ENCODE results near the gene RFTN2.
"Not testable (repeated sequence)": the region's sequence is repeated elsewhere in the genome, so short reads cannot be mapped to it uniquely, and the experiment has no call there.

Gene RFTN2

DNA sequence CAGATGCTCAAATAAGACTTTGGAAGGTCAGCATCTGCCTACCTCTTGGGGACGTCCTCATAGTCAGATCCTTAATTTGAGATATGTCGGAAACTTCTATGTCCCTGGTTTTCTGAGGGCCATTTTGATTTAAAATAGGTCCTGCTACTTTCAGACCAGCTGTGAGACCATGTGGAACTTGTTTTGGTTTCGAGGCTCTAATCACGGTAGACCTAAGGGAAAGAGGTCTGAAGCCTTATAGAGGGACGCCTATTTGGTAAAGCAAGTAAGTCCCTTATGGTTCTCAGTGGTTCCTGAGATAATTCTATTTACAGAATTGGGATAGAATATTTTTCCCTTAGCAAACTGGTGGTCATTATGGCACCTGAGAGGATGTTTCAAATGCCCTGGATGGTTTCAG is 75.1 kb downstream of the RFTN2 start:
- no peak for DNase-seq (ENCODE audit: low read depth)

DNA sequence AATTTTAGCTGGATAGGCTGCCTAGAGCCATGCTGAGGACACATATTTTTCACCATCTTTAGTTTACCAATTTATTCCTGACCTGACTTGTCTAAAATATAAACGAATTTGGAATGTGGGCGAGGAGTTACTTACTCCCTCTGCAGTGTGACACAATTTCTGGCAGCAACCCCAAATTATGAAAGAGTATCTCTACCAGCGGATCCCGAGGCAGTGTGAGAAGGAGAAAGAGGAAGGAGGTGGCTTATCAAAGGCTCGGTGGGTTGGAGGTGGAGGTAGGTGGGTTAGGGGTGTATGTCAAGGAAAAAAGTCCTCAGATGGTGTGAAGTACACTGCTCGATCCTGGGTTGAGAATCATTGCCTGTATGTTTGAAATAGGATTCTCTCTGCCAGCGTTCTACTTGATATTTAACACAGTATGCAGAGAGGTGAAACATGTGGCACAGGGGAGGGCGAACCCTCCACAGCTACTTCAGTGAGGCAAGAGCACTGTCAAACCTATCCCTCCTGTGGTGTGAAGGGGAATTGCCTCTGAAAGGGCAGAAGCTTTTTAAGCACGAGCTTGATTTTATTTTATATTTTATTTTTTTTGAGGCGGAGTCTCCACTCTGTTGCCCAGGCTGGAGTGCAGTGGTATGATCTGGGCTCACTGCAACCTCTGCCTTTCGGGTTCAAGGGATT is 76.0 kb downstream of the RFTN2 start:
- DNase-seq (ENCODE audit: low read depth), result peak; percentile 26

GRCh38 chr2:197598450-197598849 is 76.9 kb downstream of the RFTN2 start:
- no peak for DNase-seq (ENCODE audit: low read depth)

- no peak for DNase-seq (ENCODE audit: low read depth)
Observed at GRCh38 chr2:197597166-197597565, 78.2 kb downstream of the RFTN2 start.

DNA sequence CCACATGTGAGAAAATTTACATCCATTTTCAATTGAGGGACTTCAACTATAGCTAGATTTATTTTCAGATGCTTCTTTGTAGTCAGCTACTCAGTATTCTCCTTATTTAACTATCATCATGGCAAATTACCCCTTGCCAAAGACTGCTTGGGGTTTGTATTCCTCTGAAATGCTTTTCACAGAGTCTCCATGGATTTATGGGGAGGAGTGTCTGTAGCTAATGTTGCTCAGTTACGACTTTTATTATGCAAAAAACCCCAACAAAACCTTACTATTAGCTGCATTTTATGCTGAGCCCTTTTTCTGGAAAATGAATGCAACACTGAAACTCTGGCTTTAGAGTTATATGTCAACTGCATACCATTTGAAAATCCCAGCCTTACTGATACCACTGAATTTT is 78.6 kb downstream of the RFTN2 start:
- peak; percentile 13 for DNase-seq (ENCODE audit: low read depth)

DNA sequence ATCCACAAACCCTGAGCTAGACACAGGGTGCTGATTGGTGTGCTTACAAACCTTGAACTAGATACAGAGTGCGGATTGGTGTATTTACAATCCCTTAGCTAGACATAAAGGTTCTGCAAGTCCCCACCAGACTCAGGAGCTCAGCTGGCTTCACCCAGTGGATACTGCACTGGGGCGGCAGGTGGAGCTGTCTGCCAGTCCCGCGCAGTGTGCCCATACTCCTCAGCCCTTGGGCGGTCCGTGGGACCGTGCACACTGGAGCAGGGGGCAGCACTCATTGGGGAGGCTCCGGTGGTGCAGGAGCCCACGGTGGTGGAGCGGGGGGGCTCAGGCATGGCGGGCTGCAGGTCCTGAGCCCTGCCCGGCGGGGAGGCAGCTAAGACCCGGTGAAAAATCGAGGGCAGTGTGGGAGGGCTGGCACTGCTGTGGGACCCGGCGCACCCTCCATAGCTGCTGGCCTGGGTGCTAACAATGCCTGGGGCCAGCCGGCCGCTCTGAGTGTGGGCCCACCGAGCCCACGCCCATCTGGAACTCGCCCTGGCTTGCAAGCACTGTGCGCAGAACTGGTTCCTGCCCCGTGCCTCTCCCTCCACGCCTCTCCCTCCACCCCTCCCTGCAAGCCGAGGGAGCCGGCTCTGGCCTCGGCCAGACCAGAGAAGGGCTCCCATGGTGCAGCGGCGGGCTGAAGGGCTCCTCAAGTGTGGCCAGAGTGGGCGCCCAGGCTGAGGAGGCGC is 83.9 kb downstream of the RFTN2 start:
- no peak for DNase-seq (ENCODE audit: low read depth)

DNA sequence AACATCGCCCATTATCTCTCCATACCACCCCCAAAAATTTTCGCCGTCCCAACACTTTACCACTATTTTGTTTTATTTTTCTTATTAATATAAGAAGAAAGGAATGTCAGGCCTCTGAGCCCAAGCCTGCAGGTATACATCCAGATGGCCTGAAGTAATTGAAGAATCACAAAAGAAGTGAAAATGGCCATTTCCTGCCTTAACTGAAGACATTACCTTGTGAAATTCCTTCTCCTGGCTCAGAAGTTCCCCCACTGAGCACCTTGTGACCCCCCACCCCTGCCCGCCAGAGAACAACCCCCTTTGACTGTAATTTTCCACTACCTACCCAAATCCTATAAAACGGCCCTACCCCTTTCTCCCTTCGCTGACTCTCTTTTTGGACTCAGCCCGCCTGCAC is 88.1 kb downstream of the RFTN2 start:
- not testable (repeated sequence) for DNase-seq (ENCODE audit: low read depth)

- not testable (repeated sequence) for DNase-seq (ENCODE audit: low read depth)
Observed at GRCh38 chr2:197580166-197580565, 95.2 kb downstream of the RFTN2 start.

- not testable (repeated sequence) for DNase-seq (ENCODE audit: low read depth)
Observed at GRCh38 chr2:197578294-197578693, 97.1 kb downstream of the RFTN2 start.

GRCh38 chr2:197577446-197577845 is 97.9 kb downstream of the RFTN2 start:
- DNase-seq (ENCODE audit: low read depth), result no peak

DNA sequence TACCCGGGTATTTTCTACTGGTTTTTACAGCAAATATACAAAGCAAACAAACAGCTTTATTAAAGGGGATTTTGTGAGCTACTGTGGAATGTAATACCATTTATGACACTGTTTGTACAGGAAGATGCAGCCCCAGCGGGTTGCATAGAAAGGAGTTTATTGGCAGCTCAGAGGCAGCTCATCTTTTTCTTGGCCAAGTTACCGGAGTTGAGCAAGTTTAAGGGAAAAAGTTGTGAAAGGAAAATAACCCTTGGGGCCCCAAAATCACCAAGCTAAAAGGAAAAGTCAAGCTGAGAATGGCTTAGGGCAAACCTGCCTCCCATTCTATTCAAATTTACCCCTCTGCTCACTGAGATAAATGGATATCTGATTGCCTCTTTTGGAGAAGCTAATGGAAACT is 98.8 kb downstream of the RFTN2 start:
- DNase-seq (ENCODE audit: low read depth), result peak; percentile 91

DNA sequence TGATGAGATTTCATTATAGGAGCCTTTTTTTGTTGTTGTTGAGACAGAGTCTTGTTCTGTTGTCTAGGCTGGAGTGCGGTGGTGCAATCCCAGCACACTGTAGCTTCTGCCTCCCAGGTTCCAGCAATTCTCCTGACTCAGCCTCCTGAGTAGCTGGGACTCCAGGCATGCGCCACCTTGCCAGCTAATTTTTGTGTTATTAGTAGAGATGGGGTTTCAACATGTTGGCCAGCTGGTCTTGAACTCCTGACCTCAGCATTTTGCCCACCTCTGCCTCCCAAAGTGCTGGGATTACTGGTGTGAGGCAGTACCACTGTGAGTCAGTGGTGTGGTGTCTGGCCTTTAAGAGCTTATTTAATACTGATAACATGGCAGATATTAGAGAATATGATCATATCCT is 99.4 kb downstream of the RFTN2 start:
- DNase-seq (ENCODE audit: low read depth), result peak; percentile 39

DNA sequence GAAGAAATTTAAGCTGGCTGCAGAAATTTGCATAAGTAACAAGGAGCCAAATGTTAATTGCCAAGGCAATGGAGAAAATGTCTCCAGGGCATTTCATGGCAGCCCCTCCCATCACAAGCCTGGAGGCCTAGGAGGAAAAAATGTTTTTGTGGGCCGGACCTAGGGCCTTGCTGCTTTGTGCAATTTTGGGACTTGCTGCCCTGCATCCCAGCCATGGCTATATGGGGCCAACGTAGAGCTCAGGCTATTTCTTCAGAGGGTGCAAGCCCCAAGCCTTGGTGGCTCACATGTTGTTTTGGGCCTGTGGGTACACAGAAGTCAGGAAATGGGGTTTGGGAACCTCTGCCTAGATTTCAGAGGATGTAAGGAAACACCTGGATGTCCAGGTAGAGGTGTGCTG is 101.8 kb downstream of the RFTN2 start:
- DNase-seq (ENCODE audit: low read depth), result no peak

DNA sequence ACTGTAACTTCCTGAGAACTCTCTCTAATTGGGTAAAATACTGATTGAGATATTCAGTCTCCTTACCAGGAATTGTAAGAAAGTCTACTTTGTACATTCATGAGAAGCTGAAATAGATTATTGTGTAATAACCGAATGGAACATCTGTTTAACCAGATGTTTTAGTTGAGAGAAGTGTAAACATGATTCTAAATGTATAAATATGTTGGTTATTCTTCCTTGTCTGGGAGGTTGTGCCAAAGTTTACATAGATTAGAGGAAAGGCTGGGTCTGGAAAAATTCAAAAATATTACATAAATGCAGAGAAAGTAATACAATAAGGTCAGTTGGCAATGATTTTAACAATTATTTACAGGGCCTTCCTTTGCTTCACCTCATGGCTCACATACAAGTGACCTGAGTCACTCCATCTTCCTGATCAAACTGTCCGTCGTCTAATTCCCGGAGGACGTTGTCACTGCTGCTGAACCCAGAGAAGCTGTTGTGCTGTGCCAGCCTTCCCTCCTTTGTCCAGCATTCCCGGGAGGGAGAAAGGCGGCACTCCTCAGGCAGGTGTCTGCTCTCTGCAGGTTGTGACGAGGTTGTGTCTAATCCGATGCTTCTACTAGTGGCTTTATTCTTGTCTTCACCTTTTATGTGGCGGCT is 103.6 kb downstream of the RFTN2 start:
- no peak for DNase-seq (ENCODE audit: low read depth)

- no peak for DNase-seq (ENCODE audit: low read depth)
Observed at GRCh38 chr2:197560146-197560665, 115.2 kb downstream of the RFTN2 start.

DNA sequence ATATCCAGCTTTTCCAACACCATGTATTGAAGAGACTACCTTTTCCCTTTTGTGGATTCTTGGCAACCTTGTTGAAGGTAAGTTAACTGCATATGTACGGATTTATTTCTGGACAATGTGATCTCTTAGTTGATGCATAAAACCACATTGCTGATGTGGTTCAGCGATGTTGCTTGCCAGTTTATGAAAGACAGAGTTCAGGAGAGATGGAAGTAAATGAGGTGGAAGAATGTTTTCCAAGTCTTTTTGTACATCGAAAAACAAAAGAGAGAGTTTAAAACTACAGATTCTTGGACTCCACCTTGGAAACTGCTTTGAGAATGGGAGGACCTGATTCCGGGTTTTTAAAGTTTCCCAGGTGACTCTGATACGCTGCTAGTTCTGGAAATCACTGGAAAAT is 115.7 kb downstream of the RFTN2 start:
- DNase-seq (ENCODE audit: low read depth), result no peak

GRCh38 chr2:197558393-197558792 is 117.0 kb downstream of the RFTN2 start:
- DNase-seq (ENCODE audit: low read depth), result no peak

DNA sequence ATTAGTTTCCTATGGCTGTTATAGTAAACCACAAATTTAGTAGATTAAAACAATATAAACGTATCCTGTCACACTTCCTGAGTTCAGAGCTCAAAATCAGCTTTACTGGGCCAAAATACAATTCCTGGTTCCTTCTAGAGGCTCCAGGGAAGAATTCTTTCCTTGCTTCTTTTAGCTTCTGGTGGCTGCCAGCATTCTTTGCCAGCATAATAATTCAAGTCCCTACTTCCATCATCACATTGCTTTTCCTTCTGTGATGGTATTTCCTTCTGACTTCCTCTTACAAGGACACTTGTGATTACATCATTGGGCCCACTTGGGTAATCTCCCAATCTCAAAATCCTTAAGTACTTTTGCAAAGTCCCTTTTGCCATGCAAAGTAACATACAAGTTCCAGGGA is 118.9 kb downstream of the RFTN2 start:
- no peak for DNase-seq (ENCODE audit: low read depth)

DNA sequence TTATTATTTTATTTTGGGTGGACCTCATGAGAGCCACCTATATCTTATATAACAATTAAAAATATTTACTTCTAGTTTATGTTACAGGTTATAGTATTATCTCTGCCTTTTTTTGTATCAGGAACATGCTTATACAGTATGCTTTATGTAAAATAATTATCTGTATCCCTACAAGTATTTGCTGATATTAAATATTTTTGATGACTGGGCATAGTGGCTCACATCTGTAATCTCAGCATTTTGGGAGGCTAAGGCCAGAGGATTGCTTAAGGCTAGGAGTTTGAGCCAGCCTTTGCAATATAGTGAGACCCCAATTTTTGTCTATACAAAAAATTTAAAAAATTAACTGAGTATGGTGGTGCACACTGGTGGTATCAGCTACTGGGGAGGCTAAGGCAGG is 119.9 kb downstream of the RFTN2 start:
- DNase-seq (ENCODE audit: low read depth), result no peak

DNA sequence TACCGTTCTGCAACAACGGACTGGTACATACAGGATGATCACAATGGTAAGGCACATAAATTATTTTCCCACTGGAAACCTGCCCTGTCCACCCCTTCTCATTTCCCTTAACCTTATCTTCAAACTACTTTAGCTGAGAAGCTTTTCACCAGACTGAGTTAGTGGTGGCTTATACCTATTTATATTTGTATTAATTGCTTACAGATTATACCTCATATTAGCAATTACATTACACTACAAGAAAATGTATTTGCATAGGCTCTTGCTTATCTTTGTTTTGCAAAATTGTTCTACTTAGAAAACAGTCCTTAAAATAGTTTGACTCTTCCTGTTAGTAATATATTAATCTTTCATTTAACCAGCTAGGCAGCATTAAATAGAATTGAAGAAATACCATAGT is 124.1 kb downstream of the RFTN2 start:
- not testable (repeated sequence) for DNase-seq (ENCODE audit: low read depth)

GRCh38 chr2:197548582-197548981 is 126.8 kb downstream of the RFTN2 start:
- DNase-seq (ENCODE audit: low read depth), result no peak

DNA sequence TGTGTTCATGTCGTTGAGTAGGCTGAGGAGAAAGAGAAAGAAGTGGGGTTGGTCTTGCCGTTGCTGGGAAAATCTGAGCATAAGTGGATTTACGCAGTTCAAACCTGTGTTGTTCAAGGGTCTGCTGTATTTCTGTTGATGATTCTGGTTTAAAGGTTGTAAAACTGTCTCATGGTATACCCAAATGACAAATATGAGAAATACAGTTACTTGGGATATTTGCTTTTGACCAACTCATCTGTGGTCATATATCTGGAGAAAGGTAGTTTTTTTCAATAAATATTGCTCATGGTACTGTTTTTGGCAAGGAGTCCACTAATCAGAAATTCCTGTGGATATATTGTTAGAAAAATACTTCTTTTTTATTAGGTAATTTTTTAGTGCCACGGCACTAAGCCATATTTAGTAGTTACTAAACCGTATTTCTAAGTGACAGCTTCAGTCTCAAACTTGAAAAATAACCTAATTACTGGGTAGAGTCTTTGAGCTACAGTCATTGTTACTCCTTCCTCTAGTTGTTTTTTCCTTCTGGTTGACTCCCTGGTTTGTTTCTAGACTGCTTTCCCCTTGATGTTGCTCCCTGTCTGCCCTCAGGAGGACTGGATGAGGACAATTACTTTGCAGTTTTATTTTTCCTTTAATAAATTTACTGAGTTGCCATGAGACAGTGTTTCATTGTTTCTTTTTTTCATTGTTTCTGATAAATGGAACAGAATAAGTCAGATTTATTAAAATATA is 128.1 kb downstream of the RFTN2 start:
- no peak for DNase-seq (ENCODE audit: low read depth)
